H1 (cell line): Measurements from ENCODE around the gene FSTL4. TPM values are rescaled to one million over a fixed set of nuclear protein-coding genes. Genes with fewer than 3 reads are reported as not detected.

Experiments
- ASH2L ChIP-seq: fragments of 200-600, 300-600 bp; sonication (generic); IDR thresholded peaks from one replicate; pipeline ENCODE4 v1.7.1; 2017; ENCODE audit warnings: low read length
- BRCA1 ChIP-seq: IDR thresholded peaks from 2 replicates; pipeline ENCODE4 v1.6.1; 2012; ENCODE audit warnings: low read depth, low read length, improper control_type of control experiment
- CHD7 ChIP-seq: fragments of 300-600 bp; sonication (generic); IDR thresholded peaks from 2 replicates; pipeline ENCODE4 v1.7.1; 2012; ENCODE audit warnings: low read length, moderate library complexity, mild to moderate bottlenecking, inconsistent platforms; ENCODE audit not compliant: insufficient replicate concordance
- MAFK ChIP-seq: IDR thresholded peaks from 2 replicates; pipeline ENCODE4 v1.6.1; 2012; ENCODE audit warnings: low read depth, mild to moderate bottlenecking, improper control_type of control experiment, low read length
- POLR2A ChIP-seq, 2 experiments: IDR thresholded peaks; 1 replicate in 1 of 2; 2 replicates in 1 of 2; pipeline ENCODE4 v1.6.1; 2011; ENCODE audit warnings: low read depth in 2 of 2, low read length in 2 of 2, mild to moderate bottlenecking in 2 of 2; ENCODE audit errors: control extremely low read depth in 1 of 2
- RXRA ChIP-seq: IDR thresholded peaks from 2 replicates; pipeline ENCODE4 v1.6.1; 2011; ENCODE audit warnings: low read depth, mild to moderate bottlenecking, low read length, moderate library complexity; ENCODE audit not compliant: insufficient read depth
- polyA plus RNA-seq, 7 experiments: library from polyadenylated mRNA; depleted of rRNA in 3 of 7; stranded (reverse) in 5 of 7; unstranded in 2 of 7; fragments of >200 nt in 5 of 7; fragments of 200-250 nt in 2 of 7; gene quantifications; 1 replicate in 5 of 7; 2 replicates in 1 of 7; 4 replicates in 1 of 7; pipeline versions ENCODE4 v1.2.1 to v1.2.3, GENCODE V29; 2011 to 2013; ENCODE audit warnings: missing spikeins in 2 of 7, mixed read lengths in 2 of 7
- total RNA-seq: library from RNA; stranded (reverse); fragmentation: NEBNext Ultra II Directional; extraction: Animal tissue kit (Norgen Biotek cat#: 25700); gene quantifications from 2 replicates; pipeline ENCODE4 v1.2.1, GENCODE V29; 2021

The FSTL4 gene
- total and polyA plus RNA-seq, 2 of the 8 experiments (the other 6 are each of a cell fraction or from before 2014, with no cell fraction given) = 3.1 to 4.1 TPM

DNA sequence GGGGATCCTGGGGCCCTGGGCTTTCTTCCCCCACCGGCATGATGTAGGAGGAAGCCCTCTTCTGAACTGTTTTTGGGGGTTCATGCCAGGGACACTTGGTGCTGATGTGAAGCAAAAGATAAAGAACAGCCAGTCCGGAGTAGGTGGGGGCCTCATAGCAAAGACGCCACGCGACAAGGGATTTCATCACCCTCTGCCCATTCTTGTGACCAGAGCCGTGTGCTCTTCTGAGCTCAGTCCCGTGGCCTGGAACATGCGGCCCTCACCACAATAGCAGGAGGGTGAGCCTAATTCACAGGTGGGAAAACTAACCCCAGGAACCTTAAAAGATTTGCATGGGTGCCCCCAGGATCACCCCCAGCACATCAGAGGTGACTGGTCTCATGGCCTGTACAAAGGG lies 334.6 kb downstream of the FSTL4 start (continued):
- TF ChIP-seq CHD7 (no peak), BRCA1 (no peak), ASH2L (no peak), POLR2A (IDR thresholded peaks at IDR 0.05; ENCODE audit: control extremely low read depth in 1 of 2, low read depth in 2 of 2, low read length in 2 of 2) (no peak), RXRA (no peak), MAFK (no peak)
